GM12878 (cell line): Measurements from ENCODE around the gene ADCY9. TPM values are rescaled to one million over a fixed set of nuclear protein-coding genes. Genes with fewer than 3 reads are reported as not detected.

Experiments
- ATAC-seq: fragments of 200-7000 bp; cut with Tn5 transposase; 3 replicates; pipeline ENCODE4 v1.9.1; 2020; ENCODE audit warnings: mild to moderate bottlenecking, moderate library complexity
- BruUV-seq: library from RNA; stranded (reverse); fragments of 400-500 nt; replicated peaks from 2 replicates; lab custom pipeline; 2021; lab: Mats Ljungman, UMichigan
- CTCF ChIA-PET: fragments of 300-600 bp; sonication (Branson Sonifier 250); formaldehyde crosslinking; extraction: SDS; loops from one replicate; lab custom pipeline; 2021; ENCODE audit warnings: inconsistent platforms; lab: Yijun Ruan, JAX
- POLR2A ChIA-PET: fragments of 350-600 bp; formaldehyde crosslinking; extraction: SDS; loops from one replicate; lab custom pipeline; 2021; ENCODE audit warnings: inconsistent platforms; lab: Charles Lee
- RAD21 ChIA-PET: fragments of 300-600 bp; sonication (Branson Sonifier 250); formaldehyde crosslinking; loops from one replicate; lab custom pipeline; 2023; ENCODE audit warnings: antibody characterized with exemption; ENCODE audit not compliant: unreplicated experiment; lab: Charles Lee
- SMC1A ChIA-PET: fragments of 300-600 bp; sonication (Branson Sonifier 250); formaldehyde crosslinking; loops from one replicate; lab custom pipeline; 2023; ENCODE audit not compliant: unreplicated experiment, uncharacterized antibody; lab: Charles Lee
- DNase-seq: peaks from one replicate; pipeline ENCODE4 v3.0.0-alpha.2; 2011; ENCODE audit warnings: low read depth, low spot score
- FAIRE-seq: peaks from 3 replicates; lab custom pipeline; 2011; peaks lifted over from hg19 to GRCh38; lab: Jason Lieb, UNC
- H2AFZ ChIP-seq: 2 replicates; pipeline ENCODE4 v1.6.0; 2011; ENCODE audit warnings: low read depth, low read length, control low read depth; ENCODE audit not compliant: control insufficient read depth
- H3K27ac ChIP-seq: 2 replicates; pipeline ENCODE4 v1.5.1; 2011; ENCODE audit warnings: control low read depth; ENCODE audit not compliant: control insufficient read depth, insufficient read depth
- H3K27me3 ChIP-seq, 2 experiments: replicated peaks in 1 of 2; 2 replicates each; pipeline versions ENCODE4 v1.6.0 to v1.6.1; 2011; ENCODE audit warnings: low read length in 1 of 2; ENCODE audit not compliant: control insufficient read depth in 2 of 2, insufficient read depth in 2 of 2
- H3K36me3 ChIP-seq, 2 experiments: 2 replicates each; pipeline ENCODE4 v1.5.1; 2011; ENCODE audit warnings: low read length in 1 of 2; ENCODE audit not compliant: control insufficient read depth in 2 of 2, insufficient read depth in 2 of 2
- H3K4me1 ChIP-seq: 2 replicates; pipeline ENCODE4 v1.6.1; 2011; ENCODE audit warnings: mild to moderate bottlenecking, low read length, moderate library complexity, mixed read lengths; ENCODE audit not compliant: control insufficient read depth, insufficient read depth
- H3K4me2 ChIP-seq: 2 replicates; pipeline ENCODE4 v1.6.0; 2011; ENCODE audit warnings: control low read depth; ENCODE audit not compliant: control insufficient read depth, insufficient read depth
- H3K4me3 ChIP-seq: fragments of 200-600 bp; sonication (generic); 2 replicates; pipeline ENCODE4 v1.5.1; 2016
- H3K79me2 ChIP-seq: 2 replicates; pipeline ENCODE4 v1.6.0; 2011; ENCODE audit warnings: low read length; ENCODE audit not compliant: control insufficient read depth, insufficient read depth
- H3K9ac ChIP-seq: 2 replicates; pipeline ENCODE4 v1.8.0; 2011; ENCODE audit warnings: low read length, control low read depth, mixed read lengths; ENCODE audit not compliant: control insufficient read depth, insufficient read depth
- H3K9me3 ChIP-seq: replicated peaks from 3 replicates; pipeline ENCODE4 v1.5.1; 2011; ENCODE audit warnings: mild to moderate bottlenecking, low read length; ENCODE audit not compliant: control insufficient read depth, insufficient read depth
- H4K20me1 ChIP-seq: 2 replicates; pipeline ENCODE4 v1.6.0; 2011; ENCODE audit not compliant: control insufficient read depth, insufficient read depth
- BACH1 ChIP-seq: fragments of 450-650 bp; IDR thresholded peaks from 2 replicates; pipeline ENCODE4 v1.6.1; 2017; ENCODE audit warnings: mild to moderate bottlenecking, borderline replicate concordance
- ETV6 ChIP-seq, 2 experiments: fragments of 450-650 bp in 1 of 2; IDR thresholded peaks in 1 of 2; conservative IDR thresholded peaks in 1 of 2; 2 replicates each; pipeline ENCODE4 v1.6.1; 2014; ENCODE audit warnings: antibody characterized with exemption in 1 of 2, borderline replicate concordance in 1 of 2, low read depth in 1 of 2, mild to moderate bottlenecking in 1 of 2, moderate library complexity in 1 of 2
- IRF4 ChIP-seq: IDR thresholded peaks from 2 replicates; pipeline ENCODE4 v1.6.1; 2011; ENCODE audit warnings: low read depth, low read length
- NFXL1 ChIP-seq: fragments of 450-650 bp; IDR thresholded peaks from 2 replicates; pipeline ENCODE4 v1.6.1; 2017; ENCODE audit warnings: antibody characterized with exemption, mild to moderate bottlenecking, borderline replicate concordance
- RAD21 ChIP-seq: IDR thresholded peaks from 2 replicates; pipeline ENCODE4 v1.6.1; 2011; ENCODE audit warnings: mild to moderate bottlenecking, low read depth, low read length, moderate library complexity; ENCODE audit not compliant: insufficient read depth
- RFX5 ChIP-seq: IDR thresholded peaks from 2 replicates; pipeline ENCODE4 v1.6.1; 2011; ENCODE audit warnings: low read depth, low read length, improper control_type of control experiment
- YBX1 ChIP-seq: fragments of 450-650 bp; IDR thresholded peaks from 2 replicates; pipeline ENCODE4 v1.6.1; 2016; ENCODE audit warnings: antibody characterized with exemption
- ZBTB11 ChIP-seq: fragments of 450-650 bp; formaldehyde crosslinking; IDR thresholded peaks from 2 replicates; pipeline ENCODE4 v1.5.0; 2022; ENCODE audit warnings: mild to moderate bottlenecking, missing genetic modification characterization
- WGBS: methylation state at CpG from one replicate; pipeline ENCODE4 v1.1.6; 2016; ENCODE audit warnings: low lambda C conversion rate; ENCODE audit not compliant: insufficient replicate concordance, insufficient coverage; ENCODE audit errors: missing lambda C conversion rate; 5-methylcytosine and 5-hydroxymethylcytosine counted together
- in situ Hi-C: fragments of 300-500 bp; cut with MboI; formaldehyde crosslinking; loops from 9 replicates; pipeline ENCODE4 v1.14.3; 2018; ENCODE audit warnings: mixed read lengths
- intact Hi-C: fragments of 100-400 bp; cut with micrococcal nuclease; formaldehyde crosslinking; loops from one replicate; pipeline ENCODE4 v1.14.2; 2022; ENCODE audit not compliant: unreplicated experiment
- polyA plus RNA-seq, 11 experiments: library from polyadenylated mRNA; depleted of rRNA in 4 of 11; unstranded in 6 of 11; stranded (reverse) in 5 of 11; fragments of >200 nt; fragmentation: Nextera tagmentation in 4 of 11; fragmentation: Illumina TruSeq in 1 of 11; extraction: Ambion mirVana in 4 of 11; extraction: Trizol in 1 of 11; gene quantifications; 1 replicate in 1 of 11; 2 replicates in 10 of 11; pipeline versions ENCODE4 v1.2.1 to v1.2.3, GENCODE V29; 2011 to 2016; ENCODE audit warnings: inconsistent platforms in 2 of 11, missing spikeins in 2 of 11, low read depth in 1 of 11
- total RNA-seq, 4 experiments: library from RNA; depleted of rRNA in 3 of 4; stranded (reverse); fragments of >200 nt in 3 of 4; fragmentation: Illumina TruSeq in 1 of 4; extraction: Trizol in 1 of 4; gene quantifications; 2 replicates each; pipeline versions ENCODE4 v1.2.1 to v1.2.3, GENCODE V29; 2013 to 2021
- TF ChIP-seq, protein P1 (sequence below): fragments of 450-650 bp; IDR thresholded peaks from 2 replicates; pipeline ENCODE4 v1.6.1; 2017; ENCODE audit warnings: mild to moderate bottlenecking, moderate library complexity
- TF ChIP-seq, protein P2 (sequence below): fragments of 450-650 bp; IDR thresholded peaks from 2 replicates; pipeline ENCODE4 v1.6.1; 2018; ENCODE audit warnings: mild to moderate bottlenecking, low read depth, moderate library complexity; ENCODE audit not compliant: partially characterized antibody

The ADCY9 gene
- total and polyA plus RNA-seq, 10 of the 15 experiments (the other 5 are each of a cell fraction or from before 2014, with no cell fraction given): 0.09 to 0.41 (median 0.15) TPM; not detected in 3

DNA sequence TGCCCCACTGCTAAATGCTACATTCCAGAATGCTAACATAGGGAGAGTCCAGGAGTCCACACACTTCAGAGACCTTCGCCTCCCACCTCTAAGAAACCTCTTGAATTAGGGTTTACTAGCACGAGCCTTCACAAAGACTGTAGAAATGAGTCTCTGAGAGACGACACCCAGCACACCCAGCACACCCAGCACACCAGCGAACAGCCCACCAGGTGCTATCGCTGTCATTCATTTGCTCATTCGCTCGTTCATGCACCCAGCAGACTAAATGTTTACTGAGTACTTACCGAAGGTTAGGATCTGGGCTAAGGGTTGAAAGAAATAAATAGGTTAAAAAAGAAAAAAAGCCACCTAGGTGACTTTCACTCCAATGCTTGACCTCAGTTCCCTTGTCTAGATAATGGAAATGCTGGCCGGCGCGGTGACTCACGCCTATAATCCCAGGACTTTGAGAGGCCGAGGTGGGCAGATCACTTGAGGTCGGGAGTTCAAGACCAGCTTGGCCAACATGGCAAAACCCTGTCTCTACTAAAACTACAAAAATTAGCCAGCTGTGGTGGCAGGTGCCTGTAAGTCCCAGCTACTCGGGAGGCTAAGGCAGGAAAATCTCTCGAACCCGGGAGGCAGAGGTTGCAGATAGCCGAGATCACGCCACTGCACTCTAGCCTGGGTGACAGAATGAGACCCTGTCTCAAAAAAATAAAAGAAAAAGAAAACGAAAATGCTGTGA is 100.8 kb downstream of the ADCY9 start:
- in situ Hi-C loops: no loop called here
- Histone ChIP-seq H3K27ac (no peak overlapping the region), H4K20me1 (no peaks in the 10 kb centered on the region)
- no peak for TF ChIP-seq BACH1
- TF ChIP-seq YBX1: no peak
- no peak for TF ChIP-seq ZBTB11 (CRISPR knock-in tag)
- TF ChIP-seq, protein P1, sequence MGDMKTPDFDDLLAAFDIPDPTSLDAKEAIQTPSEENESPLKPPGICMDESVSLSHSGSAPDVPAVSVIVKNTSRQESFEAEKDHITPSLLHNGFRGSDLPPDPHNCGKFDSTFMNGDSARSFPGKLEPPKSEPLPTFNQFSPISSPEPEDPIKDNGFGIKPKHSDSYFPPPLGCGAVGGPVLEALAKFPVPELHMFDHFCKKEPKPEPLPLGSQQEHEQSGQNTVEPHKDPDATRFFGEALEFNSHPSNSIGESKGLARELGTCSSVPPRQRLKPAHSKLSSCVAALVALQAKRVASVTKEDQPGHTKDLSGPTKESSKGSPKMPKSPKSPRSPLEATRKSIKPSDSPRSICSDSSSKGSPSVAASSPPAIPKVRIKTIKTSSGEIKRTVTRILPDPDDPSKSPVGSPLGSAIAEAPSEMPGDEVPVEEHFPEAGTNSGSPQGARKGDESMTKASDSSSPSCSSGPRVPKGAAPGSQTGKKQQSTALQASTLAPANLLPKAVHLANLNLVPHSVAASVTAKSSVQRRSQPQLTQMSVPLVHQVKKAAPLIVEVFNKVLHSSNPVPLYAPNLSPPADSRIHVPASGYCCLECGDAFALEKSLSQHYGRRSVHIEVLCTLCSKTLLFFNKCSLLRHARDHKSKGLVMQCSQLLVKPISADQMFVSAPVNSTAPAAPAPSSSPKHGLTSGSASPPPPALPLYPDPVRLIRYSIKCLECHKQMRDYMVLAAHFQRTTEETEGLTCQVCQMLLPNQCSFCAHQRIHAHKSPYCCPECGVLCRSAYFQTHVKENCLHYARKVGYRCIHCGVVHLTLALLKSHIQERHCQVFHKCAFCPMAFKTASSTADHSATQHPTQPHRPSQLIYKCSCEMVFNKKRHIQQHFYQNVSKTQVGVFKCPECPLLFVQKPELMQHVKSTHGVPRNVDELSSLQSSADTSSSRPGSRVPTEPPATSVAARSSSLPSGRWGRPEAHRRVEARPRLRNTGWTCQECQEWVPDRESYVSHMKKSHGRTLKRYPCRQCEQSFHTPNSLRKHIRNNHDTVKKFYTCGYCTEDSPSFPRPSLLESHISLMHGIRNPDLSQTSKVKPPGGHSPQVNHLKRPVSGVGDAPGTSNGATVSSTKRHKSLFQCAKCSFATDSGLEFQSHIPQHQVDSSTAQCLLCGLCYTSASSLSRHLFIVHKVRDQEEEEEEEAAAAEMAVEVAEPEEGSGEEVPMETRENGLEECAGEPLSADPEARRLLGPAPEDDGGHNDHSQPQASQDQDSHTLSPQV: no peak
- TF ChIP-seq NFXL1: no peak
- no peak for TF ChIP-seq ETV6 (conservative IDR thresholded peaks at IDR 0.05 in 1 of 2, IDR thresholded peaks at IDR 0.05 in 1 of 2; ENCODE audit: borderline replicate concordance in 1 of 2, low read depth in 1 of 2)
- TF ChIP-seq, protein P2, sequence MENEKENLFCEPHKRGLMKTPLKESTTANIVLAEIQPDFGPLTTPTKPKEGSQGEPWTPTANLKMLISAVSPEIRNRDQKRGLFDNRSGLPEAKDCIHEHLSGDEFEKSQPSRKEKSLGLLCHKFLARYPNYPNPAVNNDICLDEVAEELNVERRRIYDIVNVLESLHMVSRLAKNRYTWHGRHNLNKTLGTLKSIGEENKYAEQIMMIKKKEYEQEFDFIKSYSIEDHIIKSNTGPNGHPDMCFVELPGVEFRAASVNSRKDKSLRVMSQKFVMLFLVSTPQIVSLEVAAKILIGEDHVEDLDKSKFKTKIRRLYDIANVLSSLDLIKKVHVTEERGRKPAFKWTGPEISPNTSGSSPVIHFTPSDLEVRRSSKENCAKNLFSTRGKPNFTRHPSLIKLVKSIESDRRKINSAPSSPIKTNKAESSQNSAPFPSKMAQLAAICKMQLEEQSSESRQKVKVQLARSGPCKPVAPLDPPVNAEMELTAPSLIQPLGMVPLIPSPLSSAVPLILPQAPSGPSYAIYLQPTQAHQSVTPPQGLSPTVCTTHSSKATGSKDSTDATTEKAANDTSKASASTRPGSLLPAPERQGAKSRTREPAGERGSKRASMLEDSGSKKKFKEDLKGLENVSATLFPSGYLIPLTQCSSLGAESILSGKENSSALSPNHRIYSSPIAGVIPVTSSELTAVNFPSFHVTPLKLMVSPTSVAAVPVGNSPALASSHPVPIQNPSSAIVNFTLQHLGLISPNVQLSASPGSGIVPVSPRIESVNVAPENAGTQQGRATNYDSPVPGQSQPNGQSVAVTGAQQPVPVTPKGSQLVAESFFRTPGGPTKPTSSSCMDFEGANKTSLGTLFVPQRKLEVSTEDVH: no peak
- no peak for TF ChIP-seq IRF4
- no peak for TF ChIP-seq RAD21
- TF ChIP-seq RFX5: no peak
- TF ChIP-seq, all 136 proteins: peak for 0
- SMC1A ChIA-PET: interaction anchor here (0.5 to 0.9 kb wide), 2 partner anchors 9 to 36 kb away, joined by 3 read pairs; no protein-coding TSS in a partner anchor
- H2AFZ ChIP-seq: no peak overlapping the region
- WGBS: 68% methylated on average over 20 of the region's 20 CpGs
- FAIRE-seq (no peak), DNase-seq (no peak), ATAC-seq (no peak)
- RAD21 ChIA-PET: interaction anchor here (1.2 kb wide), 1 partner anchor 238 kb away, joined by 3 read pairs; no protein-coding TSS in a partner anchor
- BruUV-seq: no TSS peak
- POLR2A ChIA-PET: no interaction called here
- H3K4me2 ChIP-seq: no peak overlapping the region
- CTCF ChIA-PET: no interaction called here
- H3K9ac ChIP-seq: no peak overlapping the region
- no peaks in the 10 kb centered on the region for H3K36me3 ChIP-seq
- no peak overlapping the region for H3K4me3 ChIP-seq
- intact Hi-C loops: no loop called here
- H3K9me3 ChIP-seq: no peaks in the 10 kb centered on the region
- no peaks in the 10 kb centered on the region for H3K4me1 ChIP-seq
- no peaks in the 10 kb centered on the region; a peak in 1 of 4 replicates for H3K27me3 ChIP-seq
- H3K79me2 ChIP-seq: no peaks in the 10 kb centered on the region
